H1 (cell line): ENCODE results near the gene DBF4B.

Source experiments
- BACH1 ChIP-seq: IDR thresholded peaks from 2 replicates; pipeline ENCODE4 v1.6.1; 2012; ENCODE audit warnings: low read length, improper control_type of control experiment
- BRCA1 ChIP-seq: IDR thresholded peaks from 2 replicates; pipeline ENCODE4 v1.6.1; 2012; ENCODE audit warnings: low read depth, low read length, improper control_type of control experiment
- CBX5 ChIP-seq: fragments of 300-800, 300-1000 bp; sonication (generic); IDR thresholded peaks from 2 replicates; pipeline ENCODE4 v1.7.1; 2016; ENCODE audit warnings: antibody characterized with exemption, low read length, low read depth
- CHD2 ChIP-seq: IDR thresholded peaks from 2 replicates; pipeline ENCODE4 v1.6.1; 2012; ENCODE audit warnings: low read length, improper control_type of control experiment
- EP300 ChIP-seq, 2 experiments: IDR thresholded peaks; 1 replicate in 1 of 2; 2 replicates in 1 of 2; pipeline ENCODE4 v1.6.1; 2011 to 2012; ENCODE audit warnings: low read depth in 2 of 2, low read length in 2 of 2, mild to moderate bottlenecking in 2 of 2, borderline replicate concordance in 1 of 2, inconsistent platforms in 1 of 2, moderate library complexity in 1 of 2
- EZH2 ChIP-seq: fragments of 200-600 bp; sonication (generic); IDR thresholded peaks from 2 replicates; pipeline ENCODE4 v1.7.1; 2012; ENCODE audit warnings: low read depth, mild to moderate bottlenecking, moderate library complexity, low read length, inconsistent platforms; ENCODE audit not compliant: severe bottlenecking
- FOSL1 ChIP-seq: IDR thresholded peaks from 2 replicates; pipeline ENCODE4 v1.6.1; 2011; ENCODE audit warnings: mild to moderate bottlenecking, low read depth, low read length, moderate library complexity; ENCODE audit not compliant: insufficient read depth
- POLR2A ChIP-seq, 2 experiments: IDR thresholded peaks; 1 replicate in 1 of 2; 2 replicates in 1 of 2; pipeline ENCODE4 v1.6.1; 2011; ENCODE audit warnings: low read depth in 2 of 2, low read length in 2 of 2, mild to moderate bottlenecking in 2 of 2; ENCODE audit errors: control extremely low read depth in 1 of 2
- RFX5 ChIP-seq: IDR thresholded peaks from 2 replicates; pipeline ENCODE4 v1.6.1; 2011; ENCODE audit warnings: low read depth, low read length, improper control_type of control experiment, borderline replicate concordance
- TF ChIP-seq, protein P1 (sequence below), 3 experiments: IDR thresholded peaks; 1 replicate in 2 of 3; 2 replicates in 1 of 3; pipeline versions ENCODE4 v1.5.1 to v1.6.1; 2011; ENCODE audit warnings: low read length in 3 of 3, mild to moderate bottlenecking in 3 of 3, inconsistent platforms in 2 of 3, low read depth in 1 of 3, moderate library complexity in 1 of 3; ENCODE audit not compliant: insufficient read depth in 1 of 3; ENCODE audit errors: control extremely low read depth in 1 of 3
- TF ChIP-seq, protein P2 (sequence below): IDR thresholded peaks from 2 replicates; pipeline ENCODE4 v1.6.1; 2011; ENCODE audit warnings: low read depth, mild to moderate bottlenecking, low read length; ENCODE audit not compliant: insufficient read depth
- TF ChIP-seq, protein P3 (sequence below): IDR thresholded peaks from 2 replicates; pipeline ENCODE4 v1.6.1; 2012; ENCODE audit warnings: inconsistent platforms

DNA sequence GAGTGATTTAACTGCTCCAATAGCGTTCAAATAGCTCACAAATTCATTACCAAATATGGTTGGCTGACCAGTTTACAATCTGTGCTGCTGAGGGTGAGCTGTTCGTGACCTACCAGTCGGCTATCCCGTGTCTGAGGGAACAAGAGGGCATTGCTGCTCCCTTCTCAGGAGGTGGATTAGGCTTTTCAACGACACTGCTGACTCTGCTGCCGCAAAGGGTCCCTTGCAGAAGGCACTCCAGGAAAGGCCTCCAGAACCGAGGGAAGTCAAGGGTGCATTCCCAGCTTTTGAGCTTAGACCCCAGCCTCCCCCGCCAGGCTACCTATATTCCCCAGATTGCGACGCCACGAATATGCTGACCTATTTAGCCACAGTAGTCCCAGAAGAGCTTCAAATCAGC lies 89.3 kb downstream of the DBF4B start:
- TF ChIP-seq BRCA1 (no peak), BACH1 (no peak), POLR2A (IDR thresholded peaks at IDR 0.05; ENCODE audit: control extremely low read depth in 1 of 2, low read depth in 2 of 2, low read length in 2 of 2) (no peak), CHD2 (no peak), EZH2 (no peak), RFX5 (no peak), FOSL1 (no peak), CBX5 (no peak), EP300 (IDR thresholded peaks at IDR 0.05; ENCODE audit: borderline replicate concordance in 1 of 2, low read depth in 2 of 2, low read length in 2 of 2) (no peak)
- TF ChIP-seq, protein P1, sequence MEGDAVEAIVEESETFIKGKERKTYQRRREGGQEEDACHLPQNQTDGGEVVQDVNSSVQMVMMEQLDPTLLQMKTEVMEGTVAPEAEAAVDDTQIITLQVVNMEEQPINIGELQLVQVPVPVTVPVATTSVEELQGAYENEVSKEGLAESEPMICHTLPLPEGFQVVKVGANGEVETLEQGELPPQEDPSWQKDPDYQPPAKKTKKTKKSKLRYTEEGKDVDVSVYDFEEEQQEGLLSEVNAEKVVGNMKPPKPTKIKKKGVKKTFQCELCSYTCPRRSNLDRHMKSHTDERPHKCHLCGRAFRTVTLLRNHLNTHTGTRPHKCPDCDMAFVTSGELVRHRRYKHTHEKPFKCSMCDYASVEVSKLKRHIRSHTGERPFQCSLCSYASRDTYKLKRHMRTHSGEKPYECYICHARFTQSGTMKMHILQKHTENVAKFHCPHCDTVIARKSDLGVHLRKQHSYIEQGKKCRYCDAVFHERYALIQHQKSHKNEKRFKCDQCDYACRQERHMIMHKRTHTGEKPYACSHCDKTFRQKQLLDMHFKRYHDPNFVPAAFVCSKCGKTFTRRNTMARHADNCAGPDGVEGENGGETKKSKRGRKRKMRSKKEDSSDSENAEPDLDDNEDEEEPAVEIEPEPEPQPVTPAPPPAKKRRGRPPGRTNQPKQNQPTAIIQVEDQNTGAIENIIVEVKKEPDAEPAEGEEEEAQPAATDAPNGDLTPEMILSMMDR (IDR thresholded peaks at IDR 0.05; ENCODE audit: control extremely low read depth in 1 of 3, insufficient read depth in 1 of 3, low read depth in 1 of 3, low read length in 3 of 3): no peak
- TF ChIP-seq, protein P2, sequence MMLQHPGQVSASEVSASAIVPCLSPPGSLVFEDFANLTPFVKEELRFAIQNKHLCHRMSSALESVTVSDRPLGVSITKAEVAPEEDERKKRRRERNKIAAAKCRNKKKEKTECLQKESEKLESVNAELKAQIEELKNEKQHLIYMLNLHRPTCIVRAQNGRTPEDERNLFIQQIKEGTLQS: no peak
- TF ChIP-seq, protein P3, sequence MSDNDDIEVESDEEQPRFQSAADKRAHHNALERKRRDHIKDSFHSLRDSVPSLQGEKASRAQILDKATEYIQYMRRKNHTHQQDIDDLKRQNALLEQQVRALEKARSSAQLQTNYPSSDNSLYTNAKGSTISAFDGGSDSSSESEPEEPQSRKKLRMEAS: no peak
